Inferior parietal cortex (tissue), 1 donor: Measurements from ENCODE around the gene KIRREL3.

Experiments
- DNase-seq: peaks from one replicate; pipeline ENCODE4 v3.0.0-alpha.2; 2016; ENCODE audit errors: extremely low spot score

Gene KIRREL3

DNA sequence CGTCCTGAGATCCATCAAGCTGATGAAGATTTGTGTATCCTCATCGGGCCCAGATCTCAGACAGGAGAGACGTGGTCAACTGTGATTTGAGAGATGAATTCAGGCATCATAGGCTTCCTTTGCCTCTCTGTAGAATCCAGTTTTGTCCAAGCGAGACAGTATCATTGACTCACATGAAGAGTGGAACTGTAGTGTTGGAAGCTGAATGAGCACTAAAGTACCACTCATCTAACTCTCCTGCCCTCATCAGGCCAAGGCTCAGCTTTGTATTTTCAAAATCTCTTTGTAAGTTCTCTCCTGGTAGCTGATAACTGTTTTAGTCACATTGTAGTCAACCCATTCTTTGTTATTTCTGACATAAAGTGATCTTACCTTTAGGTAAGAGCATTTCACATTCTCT lies 85.1 kb downstream of the KIRREL3 start:
- no peak for DNase-seq

DNA sequence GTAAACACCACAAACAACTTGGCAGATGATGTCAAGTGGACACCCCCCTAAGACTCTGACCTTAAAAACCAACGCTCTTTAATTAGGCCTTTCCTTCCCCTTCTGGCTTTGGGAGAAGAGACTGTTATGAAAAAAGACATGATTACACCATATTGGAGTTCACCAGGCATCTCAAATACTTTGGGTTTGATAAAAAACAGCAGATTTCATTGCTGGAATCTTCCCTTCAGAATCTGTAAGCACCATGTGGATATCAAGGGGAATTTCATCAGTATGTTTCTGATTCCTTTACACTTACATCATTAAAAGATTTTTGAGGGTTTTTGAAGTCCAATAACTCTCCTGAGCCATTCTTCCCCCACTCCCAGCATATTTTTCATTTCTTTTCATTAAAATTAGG lies 85.6 kb downstream of the KIRREL3 start:
- no peak for DNase-seq

DNA sequence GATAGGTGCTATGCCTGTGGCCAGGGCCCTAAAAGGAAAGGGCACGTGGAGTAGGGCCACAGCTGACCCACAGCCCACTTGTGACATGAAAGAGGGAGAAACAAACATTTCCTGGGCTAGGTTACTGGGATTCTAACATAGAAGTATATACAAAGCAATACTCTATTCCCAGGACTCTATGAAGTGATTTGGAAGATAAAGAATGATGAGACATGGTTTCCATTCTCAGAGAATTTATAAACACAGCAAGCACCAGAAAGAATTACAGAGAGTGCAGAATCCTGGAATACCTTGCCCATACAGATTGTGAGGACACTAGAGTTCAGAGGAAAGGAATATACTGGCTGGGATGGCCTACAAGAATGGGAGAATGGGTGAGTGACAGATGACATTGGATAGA lies 86.4 kb downstream of the KIRREL3 start:
- DNase-seq, result no peak

DNA sequence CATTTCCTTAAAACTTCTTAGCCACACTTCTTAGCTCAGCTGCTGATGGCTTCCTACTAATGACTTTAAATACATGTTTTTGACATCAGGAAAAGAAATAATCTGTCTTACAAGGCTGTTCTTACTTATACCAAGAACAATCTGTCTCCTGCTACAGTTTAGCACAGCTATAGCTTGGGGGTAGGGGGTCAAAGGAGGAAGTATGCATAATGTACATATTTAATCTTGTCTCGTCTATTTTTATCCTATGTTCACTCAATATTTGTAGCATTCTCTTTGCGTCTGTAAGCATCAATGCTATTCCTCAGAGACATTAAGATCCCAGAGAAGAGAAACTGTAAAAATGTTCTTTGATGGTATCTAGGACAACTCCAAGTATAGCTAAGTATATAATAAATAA lies 96.0 kb downstream of the KIRREL3 start:
- no peak for DNase-seq

DNA sequence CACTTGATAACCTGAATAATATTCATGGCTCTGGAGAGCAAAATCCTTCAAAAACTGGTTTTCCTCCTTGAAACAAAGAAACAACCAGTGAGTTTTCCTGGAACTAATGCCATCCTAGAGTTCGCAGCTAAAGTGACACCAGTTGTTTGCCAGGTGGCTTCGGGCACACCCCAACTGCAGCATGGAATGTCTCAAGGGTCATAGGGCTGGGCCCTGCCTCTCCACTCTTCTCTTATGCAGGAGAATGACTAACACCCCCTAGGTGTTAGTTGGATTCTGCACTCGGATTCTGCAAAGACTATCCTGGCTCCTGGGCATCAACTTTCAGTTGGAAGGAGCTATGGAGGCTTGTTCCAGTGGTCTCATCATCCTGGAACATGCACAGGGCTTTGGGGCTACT lies 98.8 kb downstream of the KIRREL3 start:
- no peak for DNase-seq

DNA sequence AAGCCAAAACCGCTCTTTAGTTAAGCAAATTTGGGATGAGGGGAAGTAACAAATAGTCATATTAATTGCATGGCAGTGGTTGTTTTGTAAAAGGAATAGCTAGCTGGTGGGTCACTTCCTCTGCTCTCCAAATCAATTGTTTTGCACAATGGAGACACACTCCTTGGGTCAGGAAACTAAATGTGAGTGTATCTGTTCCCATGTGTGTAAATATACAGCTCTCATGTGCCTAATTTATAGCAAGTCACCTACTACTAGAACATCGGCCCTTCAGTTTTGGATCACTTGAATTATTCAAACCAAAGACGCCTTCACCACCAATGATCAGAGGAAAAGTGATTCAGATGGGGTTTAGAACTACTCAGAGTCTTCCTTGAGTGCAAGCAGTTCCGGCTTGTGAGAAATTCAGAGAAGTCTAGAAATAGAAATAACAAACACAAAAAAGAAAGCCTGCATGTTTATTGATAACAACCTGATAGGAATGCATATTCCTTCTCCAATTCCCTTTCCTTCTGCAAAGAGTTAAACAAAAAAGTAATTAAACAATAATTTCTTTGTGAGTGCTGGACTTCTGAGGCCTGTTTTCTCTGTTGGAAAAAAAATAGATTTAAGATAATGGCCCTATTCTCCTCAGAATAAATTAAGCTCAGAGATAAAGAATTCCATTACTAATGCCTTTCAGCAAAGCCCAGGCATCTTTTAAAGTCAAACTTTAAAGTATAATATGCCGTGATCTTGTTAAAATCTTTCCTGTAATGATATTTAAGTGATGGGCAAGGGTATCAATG lies 100.4 kb downstream of the KIRREL3 start:
- no peak for DNase-seq

DNA sequence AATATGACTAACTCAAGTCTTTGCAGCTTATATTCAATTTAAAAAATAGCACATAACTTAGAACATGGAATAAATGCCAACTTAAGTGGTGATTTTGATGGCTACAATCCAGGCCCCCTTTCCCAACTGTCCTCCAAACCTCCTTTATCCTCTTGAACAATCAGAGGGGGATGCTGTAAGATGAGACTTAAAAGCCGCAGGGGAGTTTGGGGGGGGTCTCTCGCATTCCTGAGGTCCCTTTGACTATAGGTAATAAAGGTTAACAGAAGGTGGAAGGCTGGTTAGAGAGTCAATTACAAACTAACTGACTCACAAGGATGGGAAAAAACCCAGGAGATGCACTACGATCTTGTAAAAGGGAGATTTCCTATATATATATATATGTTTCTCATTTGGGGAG lies 101.8 kb downstream of the KIRREL3 start:
- no peak for DNase-seq

DNA sequence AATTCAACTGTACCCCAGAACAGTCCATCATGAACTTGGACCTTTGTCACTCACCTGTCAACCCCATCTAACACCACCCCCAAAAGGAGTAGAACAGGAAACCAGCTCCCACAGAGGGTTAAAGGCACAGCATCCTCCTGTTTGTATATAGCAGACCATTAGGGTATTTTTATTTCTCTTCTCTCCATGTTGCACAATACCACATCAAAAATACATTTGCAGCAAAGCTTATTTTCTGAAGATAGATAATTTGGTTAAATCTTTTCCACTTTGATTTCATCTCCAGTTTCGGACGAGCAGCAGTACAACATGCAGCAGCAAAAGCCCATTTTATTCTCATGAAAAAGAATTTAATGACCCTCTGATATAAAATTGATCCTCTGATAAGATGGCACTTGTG lies 103.1 kb downstream of the KIRREL3 start:
- no peak for DNase-seq

DNA sequence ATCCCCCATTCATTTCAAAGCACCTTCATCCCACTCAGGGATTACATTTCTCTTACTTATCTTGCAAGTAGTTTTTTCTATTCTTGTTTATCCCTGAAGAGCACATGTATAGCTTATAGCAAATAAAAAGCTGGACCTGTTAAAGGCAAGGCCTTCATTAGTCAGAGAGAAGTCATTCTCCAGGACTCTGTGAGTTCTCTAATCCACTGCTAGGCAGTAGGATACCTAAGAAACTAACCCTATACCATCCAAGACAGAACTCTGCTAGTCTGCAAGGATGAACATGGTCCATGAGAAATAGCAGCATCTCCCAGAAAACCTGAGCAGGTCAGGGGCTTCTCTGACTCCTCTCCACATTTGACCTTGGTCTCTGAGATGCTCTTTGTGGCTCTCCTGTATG lies 104.5 kb downstream of the KIRREL3 start:
- DNase-seq, result no peak

DNA sequence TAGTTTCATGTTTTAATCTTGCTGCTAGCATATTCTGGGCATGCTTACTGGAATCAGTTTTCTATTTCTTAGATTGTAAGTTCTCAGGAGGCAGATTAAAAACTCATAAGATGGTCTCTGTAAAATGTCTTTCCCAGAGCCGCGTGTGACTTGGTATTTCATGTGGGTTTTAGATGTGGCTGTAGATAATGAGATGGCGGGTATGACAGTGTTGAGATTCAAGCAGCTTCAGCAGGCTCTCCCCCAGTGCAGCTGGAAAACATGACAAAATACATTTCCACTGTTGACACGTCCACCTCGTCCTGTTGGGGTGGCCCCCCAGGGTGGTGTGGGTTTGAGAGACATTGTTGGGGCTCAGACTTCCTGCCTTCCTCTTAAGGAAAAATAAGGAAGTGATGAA lies 106.8 kb downstream of the KIRREL3 start:
- no peak for DNase-seq

DNA sequence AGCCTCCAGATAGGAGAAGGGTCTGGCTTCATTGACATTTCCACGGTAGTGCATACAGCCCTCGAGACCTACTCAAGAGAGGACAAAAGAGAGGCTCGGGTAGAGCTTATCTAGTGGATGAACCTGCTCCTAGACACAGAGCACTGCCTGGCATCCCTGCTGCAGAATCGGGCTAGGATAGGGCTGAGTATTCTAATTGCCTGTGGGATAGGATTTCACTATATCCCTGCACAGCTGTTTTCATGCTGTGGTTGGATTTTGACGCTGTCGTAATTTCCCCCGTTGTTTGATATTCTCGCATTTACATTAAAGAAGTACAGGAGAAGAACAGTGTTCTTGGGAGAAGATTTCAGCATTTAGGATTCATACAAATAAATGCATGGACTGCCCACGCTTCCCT lies 107.8 kb downstream of the KIRREL3 start:
- DNase-seq, result no peak

DNA sequence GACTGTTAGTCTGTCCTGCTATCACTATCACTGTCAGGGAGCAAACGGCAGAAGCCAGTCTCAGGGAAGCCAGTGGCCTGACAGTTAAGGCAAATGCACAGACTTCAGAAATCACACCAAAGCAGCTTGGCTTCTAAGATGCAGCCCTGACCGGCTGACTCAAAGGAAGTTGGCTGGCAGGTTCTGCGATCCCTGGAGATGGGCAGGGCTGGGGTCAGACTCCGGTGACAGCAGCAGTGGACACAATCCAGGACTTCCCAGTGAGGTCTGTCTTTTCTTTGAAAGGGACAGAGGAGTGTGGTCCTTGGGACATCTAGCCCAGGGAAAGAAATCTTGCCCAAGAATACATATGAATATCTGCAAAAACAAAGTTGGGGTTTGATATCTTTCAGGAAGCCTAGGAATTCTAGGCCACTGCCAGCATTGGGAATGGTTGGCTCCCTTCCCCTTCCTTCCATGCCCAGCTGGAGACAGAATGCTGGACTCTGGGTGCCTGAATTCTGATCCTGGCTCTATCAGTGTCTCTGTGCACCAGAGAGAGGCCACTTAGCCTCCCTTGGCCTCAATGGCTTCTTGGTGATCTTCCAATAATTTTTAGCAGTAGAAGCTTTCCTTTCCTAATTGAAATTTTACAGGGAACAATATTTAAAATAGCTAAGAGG lies 108.9 kb downstream of the KIRREL3 start:
- no peak for DNase-seq

DNA sequence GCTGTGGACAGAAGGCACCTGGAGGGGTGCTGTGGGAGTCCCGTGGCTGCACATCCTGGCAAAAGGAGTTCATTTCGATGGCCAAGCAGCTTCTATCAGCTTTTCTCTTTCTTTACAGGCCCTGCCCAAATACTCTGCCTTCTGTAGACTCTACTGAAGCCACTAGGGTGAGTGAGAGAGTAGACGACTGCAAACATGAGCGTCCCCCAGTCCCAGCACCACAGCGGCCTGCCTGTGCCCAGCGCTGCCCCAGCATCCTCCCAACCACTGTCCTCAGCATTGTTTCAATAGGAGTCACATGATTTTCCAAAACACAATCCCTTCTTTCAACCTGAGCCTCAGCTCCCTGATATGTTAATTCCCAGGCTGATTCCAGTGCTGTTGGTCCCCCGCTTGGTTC lies 110.0 kb downstream of the KIRREL3 start:
- peak; percentile 70 for DNase-seq

DNA sequence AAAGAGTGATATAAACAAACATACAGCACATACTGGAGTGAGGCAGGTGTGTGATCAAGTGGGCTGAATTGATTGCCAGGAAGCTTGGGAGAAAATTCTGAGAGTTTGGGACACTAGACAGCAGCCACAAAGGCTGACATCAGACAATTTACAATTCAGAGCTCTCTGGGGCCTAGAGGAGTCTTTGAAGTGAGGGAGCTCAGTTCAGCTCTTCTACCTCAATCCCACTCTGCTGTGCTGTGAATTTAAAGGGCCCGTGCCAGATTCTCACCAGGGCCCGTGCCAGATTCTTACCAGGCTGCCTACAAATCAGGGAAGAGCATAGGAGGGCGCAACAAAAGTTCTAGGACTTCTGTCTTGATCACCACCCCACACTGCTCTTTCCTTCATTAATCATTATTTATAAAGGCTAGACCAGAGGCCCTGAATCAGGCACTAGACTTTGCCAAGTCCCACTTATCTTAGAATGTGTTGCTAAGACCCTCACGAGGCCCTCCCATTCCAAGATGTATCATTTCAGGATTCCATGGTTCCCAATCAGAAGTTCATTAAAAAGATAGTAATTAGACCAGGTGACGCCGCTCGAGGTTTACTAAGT lies 112.4 kb downstream of the KIRREL3 start:
- no peak for DNase-seq

DNA sequence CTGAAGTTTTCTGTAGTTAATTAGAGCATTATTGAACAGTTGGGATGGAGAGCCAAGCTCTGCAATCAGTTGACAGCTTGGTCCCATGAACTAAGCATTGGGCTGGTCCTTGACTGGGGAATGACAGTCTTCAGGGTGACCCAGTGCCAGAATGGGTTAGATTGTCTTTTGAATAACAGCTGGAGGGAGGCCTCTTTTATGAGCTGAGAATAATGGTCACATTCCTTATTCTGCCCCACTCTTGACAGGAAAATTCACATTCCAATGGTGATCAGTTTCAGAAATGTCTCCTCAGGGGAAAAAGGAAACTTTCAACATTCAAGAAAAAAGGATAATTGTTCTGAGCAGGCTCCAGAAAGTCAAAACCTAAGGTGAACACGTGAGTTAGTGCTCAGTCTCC lies 113.9 kb downstream of the KIRREL3 start:
- no peak for DNase-seq

DNA sequence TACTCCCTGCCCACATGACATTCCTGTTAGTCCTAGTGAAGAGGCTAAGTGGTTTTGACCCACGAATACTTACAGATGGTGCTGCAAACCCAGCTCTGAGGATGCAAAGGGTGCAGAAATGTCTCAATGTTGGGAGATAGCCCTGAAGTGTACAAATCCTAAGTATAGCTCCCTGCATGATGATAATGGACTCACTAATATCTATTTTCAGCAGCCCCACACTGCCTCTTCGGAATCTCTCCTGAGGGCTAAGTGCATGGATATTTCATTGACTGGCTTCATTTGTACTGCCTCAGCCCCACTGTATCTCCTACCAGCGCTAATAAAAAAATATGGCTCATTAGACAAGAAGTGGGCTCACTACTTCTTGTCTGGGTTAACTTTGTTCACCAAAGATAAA lies 114.5 kb downstream of the KIRREL3 start:
- no peak for DNase-seq

DNA sequence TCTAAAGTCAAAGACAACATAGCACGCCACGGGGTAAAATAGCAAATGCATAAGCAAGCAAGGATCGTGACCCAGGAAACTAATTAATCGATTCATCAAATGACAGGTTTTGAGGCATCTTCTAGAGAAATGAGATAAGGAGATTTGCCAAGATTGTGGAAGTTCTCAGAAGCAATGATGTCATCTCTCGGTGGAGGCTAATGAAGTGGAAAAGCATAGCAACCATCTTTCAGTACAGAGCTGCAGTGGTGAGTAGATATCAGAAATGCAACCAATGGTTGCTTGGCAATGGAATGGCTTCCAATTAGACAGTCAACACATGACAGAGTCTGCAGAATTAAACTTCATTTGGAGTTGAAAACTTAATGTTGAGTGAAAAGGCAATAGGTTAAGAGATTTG lies 116.0 kb downstream of the KIRREL3 start:
- DNase-seq, result no peak

DNA sequence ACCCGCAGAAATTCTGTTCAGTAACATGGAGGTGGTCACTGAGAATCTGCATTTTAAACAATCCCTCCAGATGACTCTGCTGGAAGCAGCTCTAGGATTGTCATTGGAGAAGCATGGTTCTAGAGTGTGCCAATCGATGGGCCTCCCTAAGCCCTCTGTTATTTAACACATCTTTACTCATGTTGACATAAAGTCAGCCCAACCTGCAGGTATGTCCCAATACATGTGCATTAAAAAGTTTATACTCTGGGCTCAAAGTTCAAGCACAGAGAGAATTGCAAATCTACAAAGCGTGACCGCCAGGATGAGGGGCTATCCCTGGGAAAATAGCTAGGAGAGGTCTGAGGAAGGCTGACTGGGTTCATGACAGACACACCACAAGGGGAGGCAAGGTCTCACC lies 116.4 kb downstream of the KIRREL3 start:
- DNase-seq, result no peak

DNA sequence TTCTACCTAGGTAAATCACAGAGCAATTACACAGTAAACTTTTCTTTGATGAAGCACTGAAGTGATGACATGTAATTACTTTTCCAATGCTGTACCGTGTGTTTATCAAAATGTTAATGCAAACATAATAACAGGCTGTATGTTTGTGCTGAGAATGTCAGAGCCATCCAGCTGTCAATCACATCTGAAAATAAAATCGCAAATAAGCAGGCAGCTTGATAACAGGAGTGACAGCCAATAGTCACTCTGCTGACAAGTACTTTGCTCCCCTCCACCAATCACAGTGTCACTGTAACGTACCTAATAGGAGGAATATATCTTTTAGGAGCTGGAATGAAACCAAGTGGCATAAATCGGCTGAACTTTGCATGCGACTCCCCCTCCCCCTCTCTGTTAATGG lies 119.7 kb downstream of the KIRREL3 start:
- no peak for DNase-seq

DNA sequence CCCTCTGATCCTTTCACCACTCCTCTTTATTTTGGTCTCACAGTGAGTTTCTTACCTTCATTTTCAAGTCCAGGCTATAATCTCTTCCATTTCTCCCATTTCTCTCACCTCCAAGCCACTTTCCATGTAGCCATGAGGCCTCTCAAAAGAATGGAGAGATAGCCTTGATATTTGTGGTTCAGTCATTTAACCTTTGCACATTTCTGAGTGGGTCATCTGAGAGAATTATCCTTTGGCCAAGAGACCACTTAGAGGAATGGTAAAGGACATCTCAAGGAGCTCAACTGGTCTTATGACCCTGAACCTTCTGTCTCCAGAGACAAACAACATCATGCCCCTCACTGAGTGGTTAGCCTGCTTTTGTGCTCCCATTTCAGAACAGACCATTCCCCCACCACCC lies 121.1 kb downstream of the KIRREL3 start:
- DNase-seq, result no peak

DNA sequence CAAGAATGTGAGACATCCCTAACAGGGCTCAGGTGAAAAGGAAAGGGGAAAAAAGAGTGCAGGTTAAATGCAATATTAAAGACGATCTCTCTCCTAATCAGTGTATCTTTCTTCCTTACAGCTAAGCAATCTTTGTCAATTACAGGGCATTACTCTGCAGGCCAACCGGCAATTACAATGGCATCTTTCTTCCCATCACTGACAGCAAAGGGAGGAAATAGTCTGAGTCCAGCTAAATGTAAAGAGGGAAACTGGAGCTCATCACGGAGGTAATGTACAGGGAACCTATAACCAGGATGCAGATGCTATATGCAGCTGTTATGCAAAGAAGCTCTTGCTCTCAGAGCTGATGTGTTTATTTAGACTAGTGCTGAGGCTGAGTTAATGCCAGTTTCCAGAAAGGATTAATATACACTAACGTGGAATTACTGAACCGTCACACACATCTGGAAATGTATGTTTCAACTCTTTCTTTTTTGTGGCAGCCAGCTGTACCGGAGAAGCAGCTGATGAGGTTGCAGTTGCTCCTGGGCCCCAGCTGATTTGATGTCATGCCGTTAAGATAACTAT lies 121.6 kb downstream of the KIRREL3 start:
- DNase-seq, result no peak

DNA sequence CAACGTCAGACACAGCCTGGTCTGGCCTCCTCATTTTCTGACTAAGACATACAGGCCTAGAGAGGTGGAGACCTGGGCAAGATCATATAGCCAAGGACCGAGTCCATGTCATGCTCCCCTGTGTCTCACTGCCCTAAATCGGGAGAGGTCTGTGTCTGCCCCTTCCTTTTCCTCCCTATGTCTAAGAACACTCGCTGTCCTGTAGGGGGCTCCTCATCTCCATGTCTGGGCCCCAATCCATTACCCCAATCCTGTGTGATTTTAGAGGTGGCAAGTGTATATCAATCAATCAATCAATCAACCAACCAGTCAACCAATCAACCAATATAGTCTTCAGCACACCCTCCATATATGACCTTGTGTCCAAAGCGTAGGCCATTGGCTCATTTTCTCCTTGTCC lies 125.7 kb downstream of the KIRREL3 start:
- DNase-seq, result no peak

DNA sequence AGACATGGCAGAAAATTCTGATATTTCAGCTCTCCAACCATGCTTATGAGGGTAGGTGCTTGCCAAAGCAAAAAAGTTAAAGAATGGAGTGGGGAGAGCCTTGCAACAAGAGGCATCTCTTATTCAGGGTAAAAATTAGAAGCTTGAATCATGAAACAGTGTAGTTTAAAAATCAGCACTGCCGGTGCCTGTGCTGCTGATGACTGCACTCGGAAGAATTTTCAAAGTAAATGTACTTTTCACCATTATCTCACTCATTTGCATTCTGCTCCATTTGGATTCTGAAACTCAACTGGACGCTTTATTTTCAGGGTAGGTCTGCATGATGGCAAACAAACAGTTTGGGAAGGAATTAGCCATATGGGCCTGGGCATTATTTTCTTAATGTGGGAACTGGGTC lies 126.3 kb downstream of the KIRREL3 start:
- no peak for DNase-seq
